Right ventricle myocardium inferior (tissue), 1 donor: Measurements from ENCODE around the gene FAM53B. TPM values are rescaled to one million over a fixed set of nuclear protein-coding genes. Genes with fewer than 3 reads are reported as not detected.

Experiments used
- ATAC-seq: fragments of 200-7000 bp; cut with Tn5 transposase; one replicate; pipeline ENCODE4 v1.9.1; 2020; ENCODE audit warnings: mild to moderate bottlenecking, moderate library complexity
- DNase-seq: peaks from one replicate; pipeline ENCODE4 v3.0.0; 2021; ENCODE audit errors: missing footprints
- intact Hi-C: fragments of 100-400 bp; cut with DNase I; formaldehyde crosslinking; loops from one replicate; pipeline ENCODE4 v1.11.0; 2022
- total RNA-seq: library from RNA; stranded (reverse); fragmentation: NEBNext Ultra II Directional; extraction: Animal tissue kit (Norgen Biotek cat#: 25700); gene quantifications from one replicate; pipeline ENCODE4 v1.2.1, GENCODE V29; 2021
- donor health status: DM: no; HTN: yes; CAD: no; lungs with severe emphysema.

Gene FAM53B
- total RNA-seq, 1 donor from 2014 or later = 41.2 TPM

- DNase-seq (peak; percentile 57), ATAC-seq (peak; percentile 6)
- intact Hi-C loops = no loop called here
These were observed 111.6 kb downstream of the FAM53B start for GRCh38 chr10:124632566-124632965.

- ATAC-seq (peak; percentile 63), DNase-seq (no peak)
- intact Hi-C loops = no loop called here
These were observed 112.1 kb downstream of the FAM53B start for GRCh38 chr10:124632064-124632531.

- no peak for DNase-seq
- no peak for ATAC-seq
- intact Hi-C loops = no loop called here
These were observed 113.6 kb downstream of the FAM53B start for GRCh38 chr10:124630551-124630950.

GRCh38 chr10:124629842-124630241 is 114.3 kb downstream of the FAM53B start:
- DNase-seq = no peak
- intact Hi-C loops = no loop called here
- no peak for ATAC-seq

GRCh38 chr10:124629415-124629814 is 114.8 kb downstream of the FAM53B start:
- ATAC-seq (peak; percentile 9), DNase-seq (no peak)
- intact Hi-C loops = no loop called here

- ATAC-seq (no peak), DNase-seq (no peak)
- intact Hi-C loops = no loop called here
These were observed 115.5 kb downstream of the FAM53B start for GRCh38 chr10:124628676-124629021.

- peak; percentile 18 for ATAC-seq
- no peak for DNase-seq
- intact Hi-C loops = no loop called here
These were observed 116.1 kb downstream of the FAM53B start for GRCh38 chr10:124627866-124628675.

- intact Hi-C loops = no loop called here
- no peak for DNase-seq
- no peak for ATAC-seq
These were observed 117.3 kb downstream of the FAM53B start for GRCh38 chr10:124626759-124627380.

- peak; percentile 35 for ATAC-seq
- intact Hi-C loops = loop anchor here (2.0 kb wide), 1 partner anchor 117 kb away; no protein-coding TSS in a partner anchor
- peak; percentile 81 for DNase-seq
These were observed 118.3 kb downstream of the FAM53B start for GRCh38 chr10:124625831-124626238.

- ATAC-seq (no peak), DNase-seq (no peak)
- intact Hi-C loops = loop anchor here (2.0 to 5.0 kb wide), 3 partner anchors 63 to 118 kb away; no protein-coding TSS in a partner anchor
These were observed 119.3 kb downstream of the FAM53B start for GRCh38 chr10:124624895-124625294.

- intact Hi-C loops = loop anchor here (2.0 to 5.0 kb wide), 3 partner anchors 62 to 118 kb away; no protein-coding TSS in a partner anchor
- DNase-seq (no peak), ATAC-seq (peak; percentile 33)
These were observed 119.7 kb downstream of the FAM53B start for GRCh38 chr10:124624466-124624865.

- ATAC-seq (no peak), DNase-seq (no peak)
- intact Hi-C loops = loop anchor here (2.0 to 5.0 kb wide), 3 partner anchors 62 to 119 kb away; no protein-coding TSS in a partner anchor
These were observed 120.2 kb downstream of the FAM53B start for GRCh38 chr10:124624006-124624405.

GRCh38 chr10:124622866-124623536 is 121.2 kb downstream of the FAM53B start:
- intact Hi-C loops = loop anchor here (5.0 kb wide), 2 partner anchors 61 to 81 kb away; no protein-coding TSS in a partner anchor
- DNase-seq = no peak

GRCh38 chr10:124622158-124622557 is 122.0 kb downstream of the FAM53B start:
- DNase-seq (no peak), ATAC-seq (no peak)
- intact Hi-C loops = loop anchor here (5.0 kb wide), 2 partner anchors 60 to 80 kb away; no protein-coding TSS in a partner anchor

More at GRCh38 chr10:124622866-124623536, 121.2 kb downstream of the FAM53B start:
- ATAC-seq = no peak

GRCh38 chr10:124621637-124622036 is 122.5 kb downstream of the FAM53B start:
- DNase-seq (no peak), ATAC-seq (no peak)
- intact Hi-C loops = loop anchor here (5.0 kb wide), 2 partner anchors 59 to 79 kb away; no protein-coding TSS in a partner anchor

- no peak for ATAC-seq
- intact Hi-C loops = loop anchor here (5.0 kb wide), 2 partner anchors 58 to 78 kb away; no protein-coding TSS in a partner anchor
- DNase-seq = no peak
These were observed 124.2 kb downstream of the FAM53B start for GRCh38 chr10:124619802-124620490.

- no peak for ATAC-seq
- no peak for DNase-seq
- intact Hi-C loops = no loop called here
These were observed 125.0 kb downstream of the FAM53B start for GRCh38 chr10:124619195-124619594.

- intact Hi-C loops = no loop called here
- no peak for ATAC-seq
- DNase-seq = no peak
These were observed 125.6 kb downstream of the FAM53B start for GRCh38 chr10:124618470-124619073.
